RWPE1 (cell line): Measurements from ENCODE around the gene NME9.

ENCODE experiments used
- CTCF ChIA-PET: fragments of 350-600 bp; sonication (Branson Sonifier 250); formaldehyde crosslinking; extraction: SDS; loops from one replicate; lab custom pipeline; 2021; lab: Yijun Ruan, JAX
- POLR2A ChIA-PET: fragments of 400-600 bp; formaldehyde crosslinking; extraction: SDS; loops from one replicate; lab custom pipeline; 2020; ENCODE audit warnings: antibody characterized with exemption; ENCODE audit not compliant: low non-redundant PET; lab: Yijun Ruan, JAX
- DNase-seq: peaks from one replicate; pipeline ENCODE4 v3.0.0; 2012; ENCODE audit warnings: low spot score
- H3K27ac ChIP-seq: fragments of 450-650 bp; 2 replicates; pipeline ENCODE4 v1.5.1; 2017
- TF ChIP-seq, protein P1 (sequence below): fragments of 450-650 bp; conservative IDR thresholded peaks from 2 replicates; pipeline ENCODE4 v1.5.1; 2017; ENCODE audit warnings: low read depth, mild to moderate bottlenecking

Gene NME9

DNA sequence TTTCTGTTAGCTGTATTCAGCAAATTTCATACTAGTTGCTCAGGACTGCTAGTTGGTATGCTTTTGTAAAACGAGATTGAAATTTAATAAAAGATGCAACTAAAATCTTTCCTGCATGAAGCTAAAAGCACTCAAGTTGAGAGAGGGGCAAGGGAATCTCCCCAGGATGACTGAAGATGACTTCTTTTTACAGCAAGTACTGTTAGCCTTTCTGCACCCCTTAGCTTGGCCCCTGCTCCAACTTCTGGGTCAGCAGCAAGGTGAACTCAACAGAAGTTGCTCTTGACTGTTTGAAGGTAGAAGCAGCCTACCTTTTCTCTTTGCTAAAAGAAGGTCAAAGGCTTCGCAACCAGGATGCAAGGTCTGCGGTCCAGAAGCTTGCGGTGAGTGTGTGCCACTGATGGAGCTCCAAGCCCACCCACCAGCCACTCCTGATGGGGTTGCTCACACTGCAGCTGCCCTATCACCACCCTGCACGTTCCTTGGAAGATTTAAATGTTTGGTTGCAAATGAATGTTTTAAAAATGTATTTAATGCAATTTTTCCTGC lies 32.5 kb downstream of the NME9 start:
- ChIA-PET CTCF (no interaction called here), POLR2A (no interaction called here)
- DNase-seq = no peak
- TF ChIP-seq, protein P1, sequence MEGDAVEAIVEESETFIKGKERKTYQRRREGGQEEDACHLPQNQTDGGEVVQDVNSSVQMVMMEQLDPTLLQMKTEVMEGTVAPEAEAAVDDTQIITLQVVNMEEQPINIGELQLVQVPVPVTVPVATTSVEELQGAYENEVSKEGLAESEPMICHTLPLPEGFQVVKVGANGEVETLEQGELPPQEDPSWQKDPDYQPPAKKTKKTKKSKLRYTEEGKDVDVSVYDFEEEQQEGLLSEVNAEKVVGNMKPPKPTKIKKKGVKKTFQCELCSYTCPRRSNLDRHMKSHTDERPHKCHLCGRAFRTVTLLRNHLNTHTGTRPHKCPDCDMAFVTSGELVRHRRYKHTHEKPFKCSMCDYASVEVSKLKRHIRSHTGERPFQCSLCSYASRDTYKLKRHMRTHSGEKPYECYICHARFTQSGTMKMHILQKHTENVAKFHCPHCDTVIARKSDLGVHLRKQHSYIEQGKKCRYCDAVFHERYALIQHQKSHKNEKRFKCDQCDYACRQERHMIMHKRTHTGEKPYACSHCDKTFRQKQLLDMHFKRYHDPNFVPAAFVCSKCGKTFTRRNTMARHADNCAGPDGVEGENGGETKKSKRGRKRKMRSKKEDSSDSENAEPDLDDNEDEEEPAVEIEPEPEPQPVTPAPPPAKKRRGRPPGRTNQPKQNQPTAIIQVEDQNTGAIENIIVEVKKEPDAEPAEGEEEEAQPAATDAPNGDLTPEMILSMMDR = no peak
- H3K27ac ChIP-seq = no peak overlapping the region

DNA sequence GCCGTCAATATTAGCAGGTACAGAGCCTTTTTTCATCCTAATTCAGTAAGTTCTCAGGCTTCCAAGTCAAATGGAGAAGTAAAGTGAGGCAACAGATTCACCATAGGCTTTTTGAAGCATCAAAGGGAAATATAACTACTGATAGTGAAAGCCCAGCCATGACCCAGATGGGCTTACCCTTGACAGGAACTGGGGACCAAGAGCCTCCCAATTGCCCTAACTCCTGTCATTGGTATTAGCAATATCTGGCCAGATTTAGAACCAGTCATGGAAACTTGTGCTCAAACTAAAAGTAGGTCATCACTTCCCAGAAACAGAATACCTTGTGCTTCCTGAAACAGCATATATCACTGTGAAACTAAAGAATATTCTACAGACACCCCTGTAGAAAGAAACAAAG lies 33.0 kb downstream of the NME9 start:
- TF ChIP-seq, protein P1 = no peak
- no peak for DNase-seq
- ChIA-PET CTCF (no interaction called here), POLR2A (no interaction called here)
- no peak overlapping the region for H3K27ac ChIP-seq

DNA sequence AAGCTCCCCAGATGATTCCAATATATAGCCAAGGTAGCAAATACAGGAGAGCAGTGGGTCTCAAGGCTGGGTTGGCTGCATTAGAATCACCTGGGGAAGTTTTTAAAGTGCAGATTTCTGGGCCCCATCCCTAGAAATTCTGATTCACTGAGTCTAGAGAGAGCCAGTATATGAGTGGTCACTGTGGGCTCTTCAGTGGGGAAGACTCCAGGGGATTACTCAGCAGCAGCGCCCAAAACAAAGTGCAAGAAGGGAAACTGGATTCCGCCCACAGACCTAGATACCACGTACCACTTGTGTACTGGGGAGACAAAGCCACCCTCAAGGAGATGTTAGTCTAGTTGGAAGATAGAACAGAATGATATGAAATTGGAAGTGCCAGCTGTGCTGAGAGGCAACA lies 40.0 kb downstream of the NME9 start:
- no peak overlapping the region for H3K27ac ChIP-seq
- POLR2A ChIA-PET = no interaction called here
- CTCF ChIA-PET = no interaction called here
- TF ChIP-seq, protein P1 = no peak
- no peak for DNase-seq

DNA sequence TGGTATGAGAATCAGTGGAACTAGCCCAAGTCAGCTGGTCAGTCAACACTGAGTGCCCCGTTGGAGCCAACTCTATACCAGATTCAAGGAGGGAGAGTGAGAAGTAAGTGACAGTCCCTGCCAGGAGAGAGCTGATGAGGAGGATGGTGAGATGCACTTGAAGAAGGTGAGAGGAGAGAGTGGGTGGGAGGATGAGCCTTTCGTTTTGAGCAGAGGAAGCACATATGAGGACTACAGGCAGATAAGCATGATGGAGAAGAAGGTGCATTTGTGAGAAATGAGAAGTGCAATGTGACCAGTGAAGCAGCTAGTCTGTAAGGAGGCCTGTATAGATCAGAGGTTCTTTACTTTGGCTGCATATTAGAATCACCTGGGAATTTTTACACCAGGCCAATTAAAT lies 40.4 kb downstream of the NME9 start:
- ChIA-PET POLR2A (no interaction called here), CTCF (interaction anchor here (0.9 kb wide), 1 partner anchor 171 kb away, joined by 3 read pairs; no protein-coding TSS in a partner anchor)
- no peak for DNase-seq
- no peak overlapping the region for H3K27ac ChIP-seq
- TF ChIP-seq, protein P1 = no peak

DNA sequence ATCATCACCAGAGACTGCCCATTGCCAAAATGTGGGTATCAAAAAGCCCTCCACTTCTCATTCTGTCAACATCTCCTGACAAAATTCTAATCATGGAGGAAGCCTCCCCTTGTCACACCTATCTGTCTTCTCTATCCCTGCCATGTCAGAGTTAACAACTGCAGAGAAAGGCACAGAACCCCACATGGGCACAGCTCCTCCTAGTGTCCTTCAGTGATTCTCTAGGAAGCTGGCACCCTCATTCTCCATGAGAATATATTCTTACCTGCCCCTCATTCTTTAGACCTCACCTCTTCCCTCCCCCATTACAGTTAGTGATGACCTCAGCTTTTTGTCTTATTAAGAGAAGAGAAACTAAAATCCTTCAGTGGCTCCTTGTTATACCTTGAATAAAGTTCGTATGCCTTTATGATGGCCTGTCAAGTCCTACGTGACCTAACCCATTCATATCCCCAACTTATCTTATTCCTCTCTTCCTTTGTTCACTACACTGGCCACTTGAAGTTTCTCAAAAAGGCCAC lies 44.6 kb downstream of the NME9 start:
- H3K27ac ChIP-seq = no peak overlapping the region
- CTCF ChIA-PET = no interaction called here
- DNase-seq = no peak
- POLR2A ChIA-PET = no interaction called here
- TF ChIP-seq, protein P1 = no peak

DNA sequence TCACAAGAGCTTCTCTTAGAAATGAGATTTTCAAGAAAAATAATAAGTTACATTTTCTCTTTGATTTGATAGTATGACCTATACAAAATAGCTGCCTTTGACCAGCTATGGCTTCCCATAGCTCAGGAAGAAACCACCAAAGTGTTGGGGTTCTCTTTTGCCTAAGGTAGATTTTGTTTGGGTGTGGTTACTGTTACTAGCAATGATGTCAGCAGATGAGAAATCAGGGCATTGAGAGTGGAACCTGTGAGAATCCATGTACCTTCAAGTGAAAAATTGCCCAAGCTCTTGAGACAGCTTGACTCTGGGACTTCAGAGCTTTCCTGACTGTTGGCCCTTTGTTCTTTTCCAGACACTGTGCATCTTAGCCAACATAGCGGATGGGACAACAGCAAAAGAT lies 45.6 kb downstream of the NME9 start:
- POLR2A ChIA-PET = no interaction called here
- no peak for DNase-seq

More for the DNA sequence above, 45.6 kb downstream of the NME9 start:
- H3K27ac ChIP-seq = no peak overlapping the region
- CTCF ChIA-PET = interaction anchor here (0.6 to 0.7 kb wide), 3 partner anchors 45 to 652 kb away, joined by 3 read pairs; no protein-coding TSS in a partner anchor
- TF ChIP-seq, protein P1 = no peak
